ENCODE data around the gene C1QTNF9B. TPM values are rescaled to one million over a fixed set of nuclear protein-coding genes. Genes with fewer than 3 reads are reported as not detected.

The C1QTNF9B gene
- total RNA-seq, 1 donor from 2014 or later: not detected

GRCh38 chr13:23870356-23871140 is 26.8 kb downstream of the C1QTNF9B start:
- no peak for TF ChIP-seq CTCF (IDR thresholded peaks at IDR 0.05)
- no peaks in the 10 kb centered on the region for H3K9me3 Mint-ChIP-seq

GRCh38 chr13:23868521-23868920 is 28.8 kb downstream of the C1QTNF9B start:
- no peak overlapping the region for H3K27ac Mint-ChIP-seq
- CTCF ChIA-PET: interaction anchor here (1.2 to 1.3 kb wide), 2 partner anchors 290 to 401 kb away, joined by 3 to 7 read pairs; no protein-coding TSS in a partner anchor
- H3K4me1 Mint-ChIP-seq: peaks cover 14% of the 10 kb centered on the region
- no peaks in the 10 kb centered on the region for H3K27me3 Mint-ChIP-seq
- POLR2A ChIA-PET: no interaction called here
- intact Hi-C loops (cut with micrococcal nuclease): no loop called here
- H3K36me3 Mint-ChIP-seq (ENCODE audit: low read depth): peaks cover 10% of the 10 kb centered on the region
- H3K4me3 Mint-ChIP-seq: no peak overlapping the region
- DNase-seq (no peak), ATAC-seq (ENCODE audit: low read depth) (no peak)
- no peaks in the 10 kb centered on the region for H3K9me3 Mint-ChIP-seq
- no peak for TF ChIP-seq CTCF (IDR thresholded peaks at IDR 0.05)

More at GRCh38 chr13:23870356-23871140, 26.8 kb downstream of the C1QTNF9B start:
- peaks cover 14% of the 10 kb centered on the region for H3K36me3 Mint-ChIP-seq (ENCODE audit: low read depth)
- ChIA-PET POLR2A (no interaction called here), CTCF (interaction anchor here (1.0 kb wide), 1 partner anchor 401 kb away, joined by 4 read pairs; no protein-coding TSS in a partner anchor)
- intact Hi-C loops (cut with micrococcal nuclease): loop anchor here (1.0 to 5.0 kb wide), 9 partner anchors 60 to 463 kb away; no protein-coding TSS in a partner anchor
- peaks cover 14% of the 10 kb centered on the region for H3K4me1 Mint-ChIP-seq
- no peak overlapping the region for H3K4me3 Mint-ChIP-seq
- H3K27ac Mint-ChIP-seq: no peak overlapping the region
- DNase-seq (no peak), ATAC-seq (ENCODE audit: low read depth) (peak; percentile 85)
- no peaks in the 10 kb centered on the region for H3K27me3 Mint-ChIP-seq

GRCh38 chr13:23867027-23867491 is 30.2 kb downstream of the C1QTNF9B start:
- Mint-ChIP-seq H3K4me3 (no peak overlapping the region), H3K4me1 (peaks cover 14% of the 10 kb centered on the region), H3K27ac (no peak overlapping the region), H3K36me3 (ENCODE audit: low read depth) (peaks cover 5% of the 10 kb centered on the region), H3K27me3 (no peaks in the 10 kb centered on the region), H3K9me3 (no peaks in the 10 kb centered on the region)
- DNase-seq (no peak), ATAC-seq (ENCODE audit: low read depth) (no peak)
- ChIA-PET POLR2A (no interaction called here), CTCF (no interaction called here)
- no peak for TF ChIP-seq CTCF (IDR thresholded peaks at IDR 0.05)
- intact Hi-C loops (cut with micrococcal nuclease): no loop called here

- Mint-ChIP-seq H3K4me3 (no peak overlapping the region), H3K27me3 (no peaks in the 10 kb centered on the region), H3K9me3 (no peaks in the 10 kb centered on the region), H3K27ac (no peak overlapping the region), H3K4me1 (peaks cover 12% of the 10 kb centered on the region), H3K36me3 (ENCODE audit: low read depth) (peaks cover 9% of the 10 kb centered on the region)
- intact Hi-C loops (cut with micrococcal nuclease): no loop called here
- DNase-seq: no peak
- ATAC-seq (ENCODE audit: low read depth): no peak
- TF ChIP-seq CTCF (IDR thresholded peaks at IDR 0.05): no peak
- ChIA-PET CTCF (no interaction called here), POLR2A (no interaction called here)
These were observed 30.8 kb downstream of the C1QTNF9B start for GRCh38 chr13:23866420-23867026.

GRCh38 chr13:23865906-23866305 is 31.4 kb downstream of the C1QTNF9B start:
- ChIA-PET POLR2A (no interaction called here), CTCF (no interaction called here)
- no peaks in the 10 kb centered on the region for H3K27me3 Mint-ChIP-seq
- H3K4me1 Mint-ChIP-seq: peaks cover 6% of the 10 kb centered on the region
- DNase-seq (no peak), ATAC-seq (ENCODE audit: low read depth) (peak; percentile 34)
- intact Hi-C loops (cut with micrococcal nuclease): no loop called here
- H3K9me3 Mint-ChIP-seq: no peaks in the 10 kb centered on the region
- H3K4me3 Mint-ChIP-seq: no peak overlapping the region
- no peak overlapping the region for H3K27ac Mint-ChIP-seq
- peaks cover 13% of the 10 kb centered on the region for H3K36me3 Mint-ChIP-seq (ENCODE audit: low read depth)
- TF ChIP-seq CTCF (IDR thresholded peaks at IDR 0.05): no peak
